ENCODE data around the gene RPS14.
"Not testable (repeated sequence)": the region's sequence is repeated elsewhere in the genome, so short reads cannot be mapped to it uniquely, and the experiment has no call there.

DNA sequence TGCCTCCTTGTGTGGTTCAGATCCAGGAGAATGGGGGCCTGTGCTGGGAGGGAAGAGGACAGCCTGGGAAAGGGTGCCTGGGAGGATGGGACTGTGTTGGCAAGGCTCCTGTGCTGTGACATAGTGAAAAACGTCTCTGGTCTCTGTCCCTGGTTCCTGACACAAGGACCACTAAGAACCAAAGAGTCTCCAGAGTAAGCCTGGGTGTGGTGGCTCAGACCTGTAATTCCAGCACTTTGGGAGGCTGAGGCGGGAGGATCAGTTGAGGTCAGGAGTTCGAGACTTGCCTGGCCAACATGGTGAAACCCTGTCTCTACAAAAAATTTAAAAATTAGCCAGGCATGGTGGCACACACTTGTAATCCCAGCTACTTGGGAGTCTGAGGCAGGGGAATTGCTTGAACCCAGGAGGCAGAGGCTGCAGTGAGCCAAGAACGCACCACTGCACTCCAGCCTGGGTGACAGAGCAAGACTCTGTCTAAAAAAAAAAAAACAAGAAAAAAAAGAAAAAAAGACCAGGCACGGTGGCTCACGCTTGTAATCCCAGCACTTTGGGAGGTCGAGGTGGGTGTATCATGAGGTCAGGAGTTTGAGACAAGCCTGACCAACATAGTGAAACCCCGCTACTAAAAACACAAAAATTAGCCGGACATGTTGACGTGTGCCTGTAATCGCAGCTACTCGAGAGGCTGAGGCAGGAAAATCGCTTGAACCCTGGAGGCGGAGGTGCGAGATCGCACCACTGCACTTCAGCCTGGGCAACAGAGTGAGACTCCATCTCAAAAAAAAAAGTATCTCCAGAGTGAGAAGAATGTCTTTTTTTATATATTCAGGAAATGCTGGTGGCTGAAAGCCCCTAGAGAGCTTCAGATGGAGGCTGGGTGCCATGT, 35.4 kb downstream of the RPS14 start:
- TF ChIP-seq POLR2A (IDR thresholded peaks at IDR 0.05; ENCODE audit: low read depth, low read length); PAX5 (IDR thresholded peaks at IDR 0.05; ENCODE audit: insufficient read depth, low read length, severe bottlenecking); POLR2AphosphoS5 (IDR thresholded peaks at IDR 0.05; ENCODE audit: low read depth, low read length): not testable (repeated sequence)

All from GM12891 (cell line).